Parathyroid adenoma (tissue), 2 donors: ENCODE results near the gene PLCG2.
"Not testable (repeated sequence)": the region's sequence is repeated elsewhere in the genome, so short reads cannot be mapped to it uniquely, and the experiment has no call there.

Experiments
- H2AFZ ChIP-seq: fragments of 300-600 bp; sonication (generic); one replicate; pipeline ENCODE4 v1.7.0; 2017; ENCODE audit warnings: antibody characterized with exemption, mild to moderate bottlenecking
- H3K27ac ChIP-seq: fragments of 300-600 bp; sonication (generic); one replicate; pipeline ENCODE4 v1.7.0; 2017
- H3K27me3 ChIP-seq: fragments of 300-600 bp; sonication (generic); one replicate; pipeline ENCODE4 v1.7.0; 2017; ENCODE audit warnings: low read length; ENCODE audit not compliant: control insufficient read depth, insufficient read depth
- H3K36me3 ChIP-seq: fragments of 300-600 bp; sonication (generic); one replicate; pipeline ENCODE4 v1.7.0; 2017; ENCODE audit warnings: low read length; ENCODE audit not compliant: control insufficient read depth, insufficient read depth
- H3K4me1 ChIP-seq: fragments of 300-600 bp; sonication (generic); one replicate; pipeline ENCODE4 v1.7.0; 2017; ENCODE audit warnings: control low read depth
- H3K4me2 ChIP-seq: fragments of 300-600 bp; sonication (generic); one replicate; pipeline ENCODE4 v1.7.0; 2017; ENCODE audit warnings: low read length
- H3K4me3 ChIP-seq: fragments of 300-600 bp; sonication (generic); one replicate; pipeline ENCODE4 v1.7.0; 2017; ENCODE audit warnings: low read depth, low read length
- H3K79me2 ChIP-seq: fragments of 300-600 bp; sonication (generic); one replicate; pipeline ENCODE4 v1.7.0; 2017; ENCODE audit warnings: control low read depth
- H3K9ac ChIP-seq: fragments of 300-600 bp; sonication (generic); one replicate; pipeline ENCODE4 v1.7.0; 2017; ENCODE audit warnings: mild to moderate bottlenecking
- H3K9me3 ChIP-seq: fragments of 300-600 bp; sonication (generic); one replicate; pipeline ENCODE4 v1.7.0; 2017; ENCODE audit warnings: low read length; ENCODE audit not compliant: control insufficient read depth
- CTCF ChIP-seq: fragments of 300-600 bp; sonication (generic); IDR thresholded peaks from one replicate; pipeline ENCODE4 v1.7.0; 2017; ENCODE audit warnings: antibody characterized with exemption, mild to moderate bottlenecking
- donor health status: primary hyperparathyroidism.

The PLCG2 gene

GRCh38 chr16:82008957-82009592 lies 230.0 kb downstream of the PLCG2 start:
- Histone ChIP-seq H3K4me2 (no peak overlapping the region), H3K4me1 (peaks cover 2% of the 10 kb centered on the region), H3K27ac (no peak overlapping the region), H3K27me3 (no peaks in the 10 kb centered on the region), H3K9me3 (no peaks in the 10 kb centered on the region), H2AFZ (no peak overlapping the region), H3K36me3 (no peaks in the 10 kb centered on the region), H3K79me2 (no peaks in the 10 kb centered on the region), H3K9ac (no peak overlapping the region), H3K4me3 (no peak overlapping the region)
- TF ChIP-seq CTCF: no peak

DNA sequence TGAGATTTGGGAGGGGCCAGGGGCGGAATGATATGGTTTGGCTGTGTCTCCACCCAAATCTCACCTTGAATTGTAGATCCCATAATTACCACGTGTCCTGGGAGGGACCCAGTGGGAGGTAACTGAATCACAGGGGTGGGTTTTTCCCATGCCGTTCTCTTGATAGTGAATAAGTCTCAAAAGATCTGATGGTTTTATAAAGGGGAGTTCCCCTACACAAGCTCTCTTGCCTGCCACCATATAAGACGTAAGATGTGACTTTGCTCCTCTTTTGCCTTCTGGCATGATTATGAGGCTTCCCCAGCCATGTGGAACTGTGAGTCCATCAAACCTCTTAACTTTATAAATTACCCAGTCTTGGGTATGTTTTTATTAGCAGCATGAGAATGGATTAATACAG lies 230.7 kb downstream of the PLCG2 start:
- not testable (repeated sequence) for H3K27me3 ChIP-seq, H2AFZ ChIP-seq, H3K4me2 ChIP-seq, H3K79me2 ChIP-seq, H3K36me3 ChIP-seq, H3K4me3 ChIP-seq, H3K9me3 ChIP-seq, H3K4me1 ChIP-seq, H3K9ac ChIP-seq, H3K27ac ChIP-seq

- Histone ChIP-seq H2AFZ (peak overlapping the region; percentile 84), H3K79me2 (no peaks in the 10 kb centered on the region), H3K27me3 (no peaks in the 10 kb centered on the region), H3K9ac (no peak overlapping the region), H3K4me1 (peaks cover 2% of the 10 kb centered on the region), H3K4me3 (peak overlapping the region; percentile 48), H3K9me3 (no peaks in the 10 kb centered on the region), H3K4me2 (peak overlapping the region; percentile 51), H3K27ac (no peak overlapping the region), H3K36me3 (no peaks in the 10 kb centered on the region)
- TF ChIP-seq CTCF: no peak
Measured at GRCh38 chr16:82010649-82011048, 231.6 kb downstream of the PLCG2 start.

- Histone ChIP-seq H2AFZ (peak within 1 kb of the TSS; percentile 84), H3K36me3 (no peaks in the 10 kb centered on the region), H3K9ac (no peak within 1 kb of the TSS), H3K27ac (no peak within 1 kb of the TSS), H3K27me3 (no peaks in the 10 kb centered on the region), H3K79me2 (no peaks in the 10 kb centered on the region), H3K4me1 (peaks cover 2% of the 10 kb centered on the region), H3K4me2 (peak within 1 kb of the TSS; percentile 51), H3K9me3 (no peaks in the 10 kb centered on the region), H3K4me3 (peak within 1 kb of the TSS; percentile 48)
- no peak for TF ChIP-seq CTCF
Measured at GRCh38 chr16:82011199-82011641, 232.1 kb downstream of the PLCG2 start, which contains the start of gene SDR42E1. TSS of gene SDR42E1 (minus strand) at chr16:82011470. CDS start at chr16:82000858, 10,612 bp downstream.
